NCI-H1436 treated with DMSO at 0.1 percent for 48 hours (cell line): ENCODE measurements around the gene NRDE2.
"Not testable (repeated sequence)": the region's sequence is repeated elsewhere in the genome, so short reads cannot be mapped to it uniquely, and the experiment has no call there.

Experiments
- DNase-seq: peaks from one replicate; lab custom pipeline; 2025; lab: John Stamatoyannopoulos, UW

Gene NRDE2

GRCh38 chr14:90274808-90275457 is 56.8 kb downstream of the NRDE2 start:
- DNase-seq: no peak

- no peak for DNase-seq
These were observed 57.7 kb downstream of the NRDE2 start for GRCh38 chr14:90274019-90274418.

GRCh38 chr14:90273532-90273931 is 58.2 kb downstream of the NRDE2 start:
- no peak for DNase-seq

- DNase-seq: no peak
These were observed 59.2 kb downstream of the NRDE2 start for GRCh38 chr14:90272523-90272922.

GRCh38 chr14:90268420-90268819 is 63.3 kb downstream of the NRDE2 start:
- DNase-seq: no peak

GRCh38 chr14:90266441-90267154 is 65.1 kb downstream of the NRDE2 start:
- DNase-seq: no peak

GRCh38 chr14:90263748-90264449 is 67.8 kb downstream of the NRDE2 start:
- no peak for DNase-seq

- DNase-seq: peak; percentile 54
These were observed 75.2 kb downstream of the NRDE2 start, which contains the start of gene PSMC1 for GRCh38 chr14:90256354-90257131. Gene PSMC1 (plus strand): TSS chr14:90256553. CDS start chr14:90256598, 45 bp downstream.

GRCh38 chr14:90255871-90256270 is 75.9 kb downstream of the NRDE2 start:
- DNase-seq: no peak

- no peak for DNase-seq
These were observed 77.9 kb downstream of the NRDE2 start for GRCh38 chr14:90253826-90254225.

GRCh38 chr14:90248594-90248993 is 83.1 kb downstream of the NRDE2 start:
- DNase-seq: no peak

GRCh38 chr14:90247441-90247840 is 84.3 kb downstream of the NRDE2 start:
- not testable (repeated sequence) for DNase-seq

GRCh38 chr14:90246936-90247335 is 84.8 kb downstream of the NRDE2 start:
- DNase-seq: no peak

GRCh38 chr14:90242444-90242843 is 89.3 kb downstream of the NRDE2 start:
- no peak for DNase-seq

GRCh38 chr14:90239139-90239538 is 92.6 kb downstream of the NRDE2 start:
- DNase-seq: no peak

- DNase-seq: peak; percentile 32
These were observed 96.4 kb downstream of the NRDE2 start for GRCh38 chr14:90235179-90235976.

- not testable (repeated sequence) for DNase-seq
These were observed 101.8 kb downstream of the NRDE2 start for GRCh38 chr14:90229942-90230341.

GRCh38 chr14:90228478-90228877 is 103.3 kb downstream of the NRDE2 start:
- no peak for DNase-seq
